ENCODE data around the gene PRDM16.

PRDM16 gene

DNA sequence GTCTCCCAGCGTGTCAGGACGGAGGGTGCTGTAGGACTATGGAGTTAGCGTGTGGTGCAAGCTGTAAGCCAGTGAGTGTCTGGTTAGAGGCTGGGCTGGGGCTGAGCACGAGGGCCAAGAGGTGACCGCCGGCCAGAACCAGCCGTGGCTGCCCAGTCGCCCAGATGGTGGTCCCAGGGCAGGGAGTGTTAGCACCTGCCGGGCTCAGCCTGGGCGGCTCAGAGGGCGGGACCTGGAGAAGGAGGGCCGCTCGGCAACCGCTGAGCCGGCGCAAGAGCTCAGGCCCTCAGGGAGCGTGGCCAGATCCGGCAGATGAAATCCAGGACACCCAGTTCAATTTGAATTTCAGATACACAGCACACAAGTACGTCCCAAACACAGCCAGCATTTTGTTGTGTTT is 87.9 kb downstream of the PRDM16 start:
- no peak for DNase-seq (ENCODE audit: insufficient read length, low spot score)
- TF ChIP-seq, protein P1, sequence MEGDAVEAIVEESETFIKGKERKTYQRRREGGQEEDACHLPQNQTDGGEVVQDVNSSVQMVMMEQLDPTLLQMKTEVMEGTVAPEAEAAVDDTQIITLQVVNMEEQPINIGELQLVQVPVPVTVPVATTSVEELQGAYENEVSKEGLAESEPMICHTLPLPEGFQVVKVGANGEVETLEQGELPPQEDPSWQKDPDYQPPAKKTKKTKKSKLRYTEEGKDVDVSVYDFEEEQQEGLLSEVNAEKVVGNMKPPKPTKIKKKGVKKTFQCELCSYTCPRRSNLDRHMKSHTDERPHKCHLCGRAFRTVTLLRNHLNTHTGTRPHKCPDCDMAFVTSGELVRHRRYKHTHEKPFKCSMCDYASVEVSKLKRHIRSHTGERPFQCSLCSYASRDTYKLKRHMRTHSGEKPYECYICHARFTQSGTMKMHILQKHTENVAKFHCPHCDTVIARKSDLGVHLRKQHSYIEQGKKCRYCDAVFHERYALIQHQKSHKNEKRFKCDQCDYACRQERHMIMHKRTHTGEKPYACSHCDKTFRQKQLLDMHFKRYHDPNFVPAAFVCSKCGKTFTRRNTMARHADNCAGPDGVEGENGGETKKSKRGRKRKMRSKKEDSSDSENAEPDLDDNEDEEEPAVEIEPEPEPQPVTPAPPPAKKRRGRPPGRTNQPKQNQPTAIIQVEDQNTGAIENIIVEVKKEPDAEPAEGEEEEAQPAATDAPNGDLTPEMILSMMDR (IDR thresholded peaks at IDR 0.05; ENCODE audit: insufficient read depth, missing control alignments) = no peak
- no peak for FAIRE-seq

DNA sequence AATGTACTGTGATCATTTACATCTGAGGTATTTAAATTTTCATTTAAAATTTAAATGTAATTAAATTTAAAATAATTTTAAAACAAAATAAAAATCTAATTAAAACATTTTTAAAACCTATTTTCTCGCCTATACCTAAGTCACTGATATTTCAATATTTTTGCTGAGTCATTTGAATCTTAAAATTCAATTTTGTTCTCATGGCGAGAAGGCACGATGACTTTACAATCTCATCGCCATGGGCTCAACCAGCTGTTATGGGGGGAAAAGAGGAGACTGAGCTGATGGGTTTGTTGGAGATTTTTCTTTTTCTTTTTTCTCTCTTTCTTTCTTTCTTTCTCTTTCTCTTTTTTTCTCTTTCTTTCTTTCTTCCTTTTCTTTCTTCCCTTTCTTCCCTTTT is 89.3 kb downstream of the PRDM16 start:
- FAIRE-seq = no peak
- TF ChIP-seq, protein P1 (IDR thresholded peaks at IDR 0.05; ENCODE audit: insufficient read depth, missing control alignments) = no peak
- DNase-seq (ENCODE audit: insufficient read length, low spot score) = no peak

DNA sequence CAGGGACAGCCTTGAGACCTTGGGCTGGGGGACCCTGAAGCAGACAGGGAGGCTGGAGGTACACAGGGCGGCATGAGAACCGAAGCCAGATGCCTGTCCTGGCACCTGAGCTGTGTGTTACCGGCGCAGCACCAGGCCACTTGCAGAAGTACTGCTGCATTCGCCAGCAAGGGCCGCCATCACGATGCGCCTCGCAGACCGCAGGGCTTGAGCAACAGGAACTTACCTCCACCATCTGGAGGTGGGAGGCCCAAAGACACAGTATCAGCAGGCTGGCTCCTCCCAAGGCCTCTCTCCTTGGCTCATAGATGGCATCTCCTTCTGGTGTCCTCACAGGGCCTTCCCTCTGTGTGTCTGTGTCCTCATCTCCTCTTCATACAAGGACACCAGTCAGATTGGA is 90.1 kb downstream of the PRDM16 start:
- TF ChIP-seq, protein P1 (IDR thresholded peaks at IDR 0.05; ENCODE audit: insufficient read depth, missing control alignments) = no peak
- FAIRE-seq (no peak), DNase-seq (ENCODE audit: insufficient read length, low spot score) (no peak)

DNA sequence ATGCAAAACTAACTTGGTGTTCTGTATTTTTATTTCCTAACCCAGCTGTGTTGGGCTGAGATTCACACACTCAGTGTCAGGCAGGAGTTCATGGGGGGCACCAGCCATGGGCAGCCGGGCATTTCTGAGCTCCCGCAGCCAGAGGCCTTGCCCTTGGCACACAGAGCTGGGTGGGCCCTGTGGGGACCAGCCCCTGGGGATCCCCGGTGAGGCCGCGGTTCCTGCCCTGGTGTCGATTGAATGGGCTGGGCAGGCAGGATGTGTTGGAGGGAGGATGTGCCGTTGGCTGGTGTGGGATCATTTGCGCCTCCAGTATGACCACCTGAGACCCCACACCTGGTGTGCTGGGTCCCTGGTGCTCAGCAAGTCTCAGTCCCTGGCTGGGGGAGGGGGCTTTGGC is 91.0 kb downstream of the PRDM16 start:
- TF ChIP-seq, protein P1 (IDR thresholded peaks at IDR 0.05; ENCODE audit: insufficient read depth, missing control alignments) = no peak
- FAIRE-seq (no peak), DNase-seq (ENCODE audit: insufficient read length, low spot score) (no peak)

DNA sequence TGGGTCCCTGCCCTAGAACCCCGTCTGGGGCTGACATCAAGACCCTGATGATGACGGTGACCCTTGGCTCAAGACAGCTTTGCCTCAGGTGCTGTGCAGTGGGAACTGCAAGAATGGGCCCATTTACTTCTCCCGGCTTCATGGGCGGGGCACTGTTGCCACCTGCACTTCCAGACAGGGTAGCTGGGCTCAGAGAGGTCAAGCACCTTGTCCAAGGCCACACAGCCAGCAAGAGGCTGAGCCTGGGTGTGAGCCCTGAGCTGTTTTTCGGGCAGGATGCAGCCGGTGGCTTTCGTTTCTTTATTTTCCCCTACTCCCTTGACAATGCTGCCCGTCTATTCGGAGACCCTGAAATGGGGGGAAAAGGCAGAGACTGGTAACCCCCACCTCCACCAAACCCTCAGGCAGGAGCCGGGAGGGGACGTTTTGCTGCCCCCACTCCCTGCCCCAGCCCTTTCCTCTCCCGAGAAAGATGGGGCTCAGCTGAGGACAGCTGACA is 91.7 kb downstream of the PRDM16 start:
- DNase-seq (ENCODE audit: insufficient read length, low spot score) (no peak), FAIRE-seq (no peak)
- TF ChIP-seq, protein P1 (IDR thresholded peaks at IDR 0.05; ENCODE audit: insufficient read depth, missing control alignments) = no peak

DNA sequence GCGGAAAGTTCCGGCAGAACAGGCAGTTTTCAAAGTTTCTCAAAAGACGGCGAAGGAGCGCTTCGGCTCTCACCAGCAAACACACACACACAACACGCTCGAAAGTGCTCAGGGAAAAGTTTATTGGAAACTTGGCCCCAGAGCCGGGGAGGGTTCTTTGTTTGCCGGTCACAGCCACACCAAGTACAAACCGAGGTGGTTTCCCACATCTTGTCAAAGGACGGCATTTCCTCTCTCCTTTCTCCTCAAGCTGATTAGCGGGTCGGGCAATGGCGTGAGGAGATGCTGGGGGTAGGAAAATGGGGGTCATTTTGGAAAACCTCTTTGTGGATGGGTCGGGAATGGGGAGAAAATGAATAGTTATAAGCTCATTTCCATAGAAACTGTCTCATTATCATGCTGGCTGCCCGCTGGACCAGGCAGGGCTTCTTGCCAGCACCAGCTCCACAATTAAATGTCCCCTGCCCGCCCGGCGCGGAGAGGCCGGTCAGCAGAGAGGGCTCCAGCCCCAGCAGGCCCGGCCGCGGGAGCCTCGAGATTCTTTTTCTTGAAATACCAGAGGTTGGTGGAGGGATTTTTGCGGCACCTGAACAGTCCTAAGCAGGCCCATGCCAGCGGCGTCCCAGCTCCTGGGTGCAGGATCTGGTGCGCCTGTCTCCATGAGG is 92.3 kb downstream of the PRDM16 start:
- FAIRE-seq = no peak
- no peak for DNase-seq (ENCODE audit: insufficient read length, low spot score)
- TF ChIP-seq, protein P1 (IDR thresholded peaks at IDR 0.05; ENCODE audit: insufficient read depth, missing control alignments) = no peak

DNA sequence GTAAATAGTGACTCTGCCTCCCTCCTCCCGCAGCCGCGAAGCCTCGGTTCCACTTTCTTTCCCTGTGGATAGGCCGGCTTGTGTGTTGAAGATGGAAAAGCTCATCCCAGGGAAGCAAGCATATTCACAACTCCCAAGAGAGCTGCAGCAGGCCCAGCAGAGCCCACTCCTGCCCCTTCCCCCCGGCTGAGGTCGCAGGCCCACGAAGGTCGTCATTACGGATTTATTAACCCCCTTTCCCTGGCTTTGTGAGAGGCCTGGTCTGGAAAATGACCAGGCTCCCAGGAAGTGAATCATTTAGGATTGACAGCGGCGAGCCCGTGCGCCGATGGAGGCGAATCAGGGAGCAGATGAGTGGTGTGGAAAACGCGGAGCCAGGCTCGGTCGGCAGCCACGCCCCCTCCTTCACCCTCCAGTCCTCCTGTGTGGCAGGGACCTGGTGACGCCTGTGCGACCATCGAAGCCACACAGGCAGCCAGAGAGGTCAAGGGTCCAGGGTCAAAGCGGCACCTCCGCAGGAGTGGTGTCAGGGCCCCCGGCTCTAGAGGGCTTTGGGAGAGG is 93.4 kb downstream of the PRDM16 start:
- FAIRE-seq (no peak), DNase-seq (ENCODE audit: insufficient read length, low spot score) (no peak)
- TF ChIP-seq, protein P1 (IDR thresholded peaks at IDR 0.05; ENCODE audit: insufficient read depth, missing control alignments) = no peak
